SU-DHL-6 (cell line): ENCODE data around the gene SOX30.

Source experiments
- H2AFZ ChIP-seq: fragments of 200-600 bp; sonication (generic); 2 replicates; pipeline ENCODE4 v1.6.1; 2014; ENCODE audit warnings: low read depth, mild to moderate bottlenecking, moderate library complexity, mixed read lengths, antibody characterized with exemption, low read length; ENCODE audit not compliant: severe bottlenecking
- H3F3A ChIP-seq: fragments of 200-600 bp; shearing (Covaris generic); 2 replicates; pipeline ENCODE4 v1.6.0; 2016; ENCODE audit warnings: antibody characterized with exemption, mild to moderate bottlenecking; ENCODE audit not compliant: insufficient read depth
- H3K27ac ChIP-seq: fragments of 200-600 bp; sonication (generic); 2 replicates; pipeline ENCODE4 v1.5.1; 2016; ENCODE audit warnings: low read depth, mild to moderate bottlenecking, low read length, moderate library complexity, mixed read lengths
- H3K27me3 ChIP-seq: fragments of 200-600 bp; sonication (generic), shearing (Covaris generic); 2 replicates; pipeline ENCODE4 v1.6.0; 2014; ENCODE audit warnings: mild to moderate bottlenecking, low read length
- H3K36me3 ChIP-seq: fragments of 200-600 bp; sonication (generic); 2 replicates; pipeline ENCODE4 v1.6.1; 2014; ENCODE audit warnings: mild to moderate bottlenecking, low read length, mixed read lengths
- H3K4me2 ChIP-seq: fragments of 300-600, 200-600 bp; shearing (Covaris generic), sonication (generic); 2 replicates; pipeline ENCODE4 v1.6.0; 2014; ENCODE audit warnings: low read length, low read depth, mild to moderate bottlenecking; ENCODE audit not compliant: poor library complexity, severe bottlenecking
- H3K4me3 ChIP-seq: fragments of 200-600 bp; sonication (generic); 2 replicates; pipeline ENCODE4 v1.5.1; 2014; ENCODE audit warnings: antibody characterized with exemption, low read length, mild to moderate bottlenecking, mixed read lengths; ENCODE audit not compliant: insufficient read depth, poor library complexity, severe bottlenecking
- H3K79me2 ChIP-seq: fragments of 200-600 bp; sonication (generic); 2 replicates; pipeline ENCODE4 v1.6.1; 2014; ENCODE audit warnings: mild to moderate bottlenecking, low read length, moderate library complexity; ENCODE audit not compliant: insufficient read depth
- H3K9ac ChIP-seq: fragments of 200-600 bp; sonication (generic); 2 replicates; pipeline ENCODE4 v1.7.0; 2014; ENCODE audit warnings: mild to moderate bottlenecking, low read length
- H3K9me2 ChIP-seq: fragments of 200-600 bp; sonication (generic); replicated peaks from 2 replicates; pipeline ENCODE4 v1.6.1; 2014; ENCODE audit warnings: low read length; ENCODE audit not compliant: insufficient read depth
- H3K9me3 ChIP-seq: fragments of 200-600 bp; sonication (generic); 2 replicates; pipeline ENCODE4 v1.6.1; 2014; ENCODE audit warnings: low read length, mixed read lengths; ENCODE audit not compliant: insufficient read depth
- H4K20me1 ChIP-seq: fragments of 200-600 bp; sonication (generic); 2 replicates; pipeline ENCODE4 v1.6.1; 2014; ENCODE audit warnings: low read depth, mild to moderate bottlenecking, antibody characterized with exemption, low read length, moderate library complexity, mixed read lengths
- EZH2phosphoT487 ChIP-seq: fragments of 200-600 bp; sonication (generic), shearing (Covaris generic); conservative IDR thresholded peaks from 2 replicates; pipeline ENCODE4 v1.6.1; 2018; ENCODE audit warnings: mild to moderate bottlenecking, antibody characterized with exemption, low read length, moderate library complexity, mixed read lengths
- TF ChIP-seq, protein P1 (sequence below): fragments of 200-600 bp; sonication (generic); IDR thresholded peaks from one replicate; pipeline ENCODE4 v1.5.1; 2017; ENCODE audit warnings: antibody characterized with exemption, mild to moderate bottlenecking, low read length, moderate library complexity; ENCODE audit not compliant: insufficient read depth, poor library complexity, severe bottlenecking

The SOX30 gene

DNA sequence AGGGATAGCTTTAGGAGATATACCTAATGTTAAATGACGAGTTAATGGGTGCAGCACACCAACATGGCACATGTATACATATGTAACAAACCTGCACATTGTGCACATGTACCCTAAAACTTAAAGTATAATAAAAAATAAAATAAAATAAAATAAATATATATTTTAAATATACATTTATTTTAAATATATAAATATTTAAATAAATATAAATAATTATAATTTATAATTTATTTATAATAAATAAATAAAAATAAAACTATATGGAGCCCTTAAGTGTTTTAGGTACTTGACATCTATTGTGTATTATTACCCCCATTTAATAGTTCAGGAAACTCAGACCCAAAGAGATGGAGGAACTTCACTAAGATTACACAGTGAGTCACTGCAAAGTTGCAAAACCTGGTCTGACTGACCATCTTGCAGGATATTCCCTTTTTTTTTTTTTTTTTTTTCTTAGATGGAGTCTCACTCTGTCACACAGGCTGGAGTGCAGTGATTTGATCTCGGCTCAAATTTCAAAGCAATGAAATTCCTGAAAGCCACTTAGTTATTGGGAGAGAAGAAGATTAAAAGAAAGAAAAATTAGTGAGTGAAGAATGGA, 13.3 kb upstream of the SOX30 start:
- H3K27ac ChIP-seq = no peak overlapping the region
- TF ChIP-seq, protein P1, sequence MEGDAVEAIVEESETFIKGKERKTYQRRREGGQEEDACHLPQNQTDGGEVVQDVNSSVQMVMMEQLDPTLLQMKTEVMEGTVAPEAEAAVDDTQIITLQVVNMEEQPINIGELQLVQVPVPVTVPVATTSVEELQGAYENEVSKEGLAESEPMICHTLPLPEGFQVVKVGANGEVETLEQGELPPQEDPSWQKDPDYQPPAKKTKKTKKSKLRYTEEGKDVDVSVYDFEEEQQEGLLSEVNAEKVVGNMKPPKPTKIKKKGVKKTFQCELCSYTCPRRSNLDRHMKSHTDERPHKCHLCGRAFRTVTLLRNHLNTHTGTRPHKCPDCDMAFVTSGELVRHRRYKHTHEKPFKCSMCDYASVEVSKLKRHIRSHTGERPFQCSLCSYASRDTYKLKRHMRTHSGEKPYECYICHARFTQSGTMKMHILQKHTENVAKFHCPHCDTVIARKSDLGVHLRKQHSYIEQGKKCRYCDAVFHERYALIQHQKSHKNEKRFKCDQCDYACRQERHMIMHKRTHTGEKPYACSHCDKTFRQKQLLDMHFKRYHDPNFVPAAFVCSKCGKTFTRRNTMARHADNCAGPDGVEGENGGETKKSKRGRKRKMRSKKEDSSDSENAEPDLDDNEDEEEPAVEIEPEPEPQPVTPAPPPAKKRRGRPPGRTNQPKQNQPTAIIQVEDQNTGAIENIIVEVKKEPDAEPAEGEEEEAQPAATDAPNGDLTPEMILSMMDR = no peak
- TF ChIP-seq EZH2phosphoT487 = no peak

DNA sequence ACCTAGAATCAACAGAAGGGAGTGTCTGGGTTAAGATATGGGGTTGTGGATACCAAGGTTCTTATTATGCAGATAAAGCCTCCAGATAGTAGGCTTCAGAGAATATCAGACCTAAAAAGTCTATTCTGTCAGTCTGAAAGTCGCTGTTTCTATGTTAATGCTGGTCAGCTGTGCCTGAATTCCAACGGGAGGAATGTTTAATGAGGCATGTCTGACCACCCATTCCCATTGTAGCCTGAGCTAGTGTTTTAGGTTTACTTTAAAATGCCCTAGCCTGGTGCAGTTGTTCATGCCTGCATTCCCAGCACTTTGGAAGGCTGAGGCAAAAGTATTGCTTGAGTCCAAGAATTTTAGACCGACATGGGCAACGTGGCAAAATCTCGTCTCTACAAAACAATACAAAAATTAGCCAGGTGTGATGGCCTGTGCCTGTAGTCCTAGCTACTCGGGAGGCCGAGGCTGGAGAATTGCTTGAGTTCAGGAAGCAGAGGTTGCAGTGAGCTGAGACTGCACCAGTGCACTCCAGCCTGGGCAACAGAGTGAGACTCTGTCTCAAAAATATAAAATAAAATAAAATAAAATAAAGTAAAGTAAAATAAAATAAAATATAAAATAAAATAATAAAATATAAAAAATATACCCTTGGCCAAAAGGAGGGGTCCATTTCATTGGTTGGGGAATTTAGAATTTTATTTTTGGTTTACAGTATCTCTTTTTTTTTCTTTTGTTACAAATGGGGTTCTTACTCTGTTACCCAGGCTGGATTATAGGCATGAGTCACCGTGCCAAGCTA, 7.8 kb upstream of the SOX30 start:
- no peaks in the 10 kb centered on the region for H4K20me1 ChIP-seq
- H3K27me3 ChIP-seq = no peaks in the 10 kb centered on the region
- H3K9me2 ChIP-seq = no peaks in the 10 kb centered on the region
- H3K9ac ChIP-seq = no peak overlapping the region
- no peak overlapping the region for H3K27ac ChIP-seq
- H3F3A ChIP-seq = no peaks in the 10 kb centered on the region
- H3K79me2 ChIP-seq = no peaks in the 10 kb centered on the region
- H3K4me2 ChIP-seq = no peak overlapping the region
- no peak overlapping the region for H3K4me3 ChIP-seq
- no peaks in the 10 kb centered on the region; the same call in none of the 2 replicates for H3K36me3 ChIP-seq
- H3K9me3 ChIP-seq = peaks cover 39% of the 10 kb centered on the region; the same call in 1 of the 2 replicates
- H2AFZ ChIP-seq = no peak overlapping the region
- TF ChIP-seq, protein P1 = no peak
- TF ChIP-seq EZH2phosphoT487 = no peak

More for the DNA sequence above, 13.3 kb upstream of the SOX30 start:
- no peak overlapping the region for H3K9ac ChIP-seq
- no peaks in the 10 kb centered on the region for H3K27me3 ChIP-seq
- H3F3A ChIP-seq = no peaks in the 10 kb centered on the region
- H4K20me1 ChIP-seq = no peaks in the 10 kb centered on the region
- H3K9me3 ChIP-seq = no peaks in the 10 kb centered on the region
- H2AFZ ChIP-seq = no peak overlapping the region
- H3K9me2 ChIP-seq = no peaks in the 10 kb centered on the region
- H3K79me2 ChIP-seq = no peaks in the 10 kb centered on the region
- H3K4me3 ChIP-seq = no peak overlapping the region
- no peak overlapping the region for H3K4me2 ChIP-seq
- H3K36me3 ChIP-seq = no peaks in the 10 kb centered on the region; the same call in 1 of the 2 replicates

DNA sequence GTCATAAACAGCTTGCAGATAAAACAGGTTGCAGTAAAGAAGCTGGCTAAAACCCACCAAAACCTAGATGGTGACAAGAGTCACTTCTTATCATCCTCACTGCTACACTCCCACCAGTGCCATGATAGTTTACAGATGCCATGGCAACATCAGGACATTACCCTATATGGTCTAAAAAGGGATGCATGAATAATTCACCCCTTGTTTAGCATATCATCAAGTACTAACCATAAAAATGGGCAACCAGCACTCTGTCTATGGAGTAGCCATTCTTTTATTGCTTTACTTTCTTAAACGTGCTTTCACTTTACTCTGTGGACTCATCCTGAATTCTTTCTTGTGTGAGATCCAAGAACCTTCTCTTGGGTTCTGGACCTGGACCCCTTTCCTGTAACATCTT, 6.7 kb upstream of the SOX30 start:
- no peaks in the 10 kb centered on the region; the same call in none of the 2 replicates for H3K36me3 ChIP-seq
- H3K4me3 ChIP-seq = no peak overlapping the region
- H4K20me1 ChIP-seq = no peaks in the 10 kb centered on the region
- no peaks in the 10 kb centered on the region for H3K79me2 ChIP-seq
- H3K9ac ChIP-seq = no peak overlapping the region
- H3K9me2 ChIP-seq = no peaks in the 10 kb centered on the region
- H3K4me2 ChIP-seq = no peak overlapping the region
- H3K27me3 ChIP-seq = no peaks in the 10 kb centered on the region
- H3F3A ChIP-seq = no peaks in the 10 kb centered on the region
- TF ChIP-seq, protein P1 = no peak
- no peak for TF ChIP-seq EZH2phosphoT487
- H2AFZ ChIP-seq = no peak overlapping the region
- H3K27ac ChIP-seq = no peak overlapping the region
- H3K9me3 ChIP-seq = peaks cover 39% of the 10 kb centered on the region; the same call in 1 of the 2 replicates
